Activated naive CD4-positive, alpha-beta T cell treated with anti-CD3 and anti-CD28 coated beads, Interleukin-2, amount 10 ng/mL, durations not matched to agents 7 days and 5 days (primary cell): ENCODE results near the gene BNC1.
A peak's percentile ranks its signal among the peaks of the same experiment; 100 is the strongest.
"Not testable (repeated sequence)": the region's sequence is repeated elsewhere in the genome, so short reads cannot be mapped to it uniquely, and the experiment has no call there.

ENCODE experiments used
- CTCF ChIA-PET: fragments of 350-600 bp; sonication (Branson Sonifier 250); formaldehyde crosslinking; loops from one replicate; lab custom pipeline; 2021; ENCODE audit warnings: antibody characterized with exemption; lab: Charles Lee
- DNase-seq: peaks from one replicate; pipeline ENCODE4 v3.0.0-alpha.2; 2020
- H3K27ac Mint-ChIP-seq: one replicate; pipeline ENCODE4 v1.8.0; 2021; ENCODE audit warnings: mild to moderate bottlenecking, moderate library complexity, mixed read lengths
- H3K27me3 Mint-ChIP-seq: one replicate; pipeline ENCODE4 v1.8.0; 2021; ENCODE audit warnings: mild to moderate bottlenecking, mixed read lengths
- H3K36me3 Mint-ChIP-seq: one replicate; pipeline ENCODE4 v1.8.0; 2021; ENCODE audit warnings: mixed read lengths
- H3K4me1 Mint-ChIP-seq: one replicate; pipeline ENCODE4 v1.8.0; 2021; ENCODE audit warnings: mixed read lengths
- H3K4me3 Mint-ChIP-seq: one replicate; pipeline ENCODE4 v1.8.0; 2021; ENCODE audit warnings: mild to moderate bottlenecking, moderate library complexity, mixed read lengths
- H3K9me3 Mint-ChIP-seq: one replicate; pipeline ENCODE4 v1.8.0; 2021; ENCODE audit warnings: mixed read lengths

The BNC1 gene

DNA sequence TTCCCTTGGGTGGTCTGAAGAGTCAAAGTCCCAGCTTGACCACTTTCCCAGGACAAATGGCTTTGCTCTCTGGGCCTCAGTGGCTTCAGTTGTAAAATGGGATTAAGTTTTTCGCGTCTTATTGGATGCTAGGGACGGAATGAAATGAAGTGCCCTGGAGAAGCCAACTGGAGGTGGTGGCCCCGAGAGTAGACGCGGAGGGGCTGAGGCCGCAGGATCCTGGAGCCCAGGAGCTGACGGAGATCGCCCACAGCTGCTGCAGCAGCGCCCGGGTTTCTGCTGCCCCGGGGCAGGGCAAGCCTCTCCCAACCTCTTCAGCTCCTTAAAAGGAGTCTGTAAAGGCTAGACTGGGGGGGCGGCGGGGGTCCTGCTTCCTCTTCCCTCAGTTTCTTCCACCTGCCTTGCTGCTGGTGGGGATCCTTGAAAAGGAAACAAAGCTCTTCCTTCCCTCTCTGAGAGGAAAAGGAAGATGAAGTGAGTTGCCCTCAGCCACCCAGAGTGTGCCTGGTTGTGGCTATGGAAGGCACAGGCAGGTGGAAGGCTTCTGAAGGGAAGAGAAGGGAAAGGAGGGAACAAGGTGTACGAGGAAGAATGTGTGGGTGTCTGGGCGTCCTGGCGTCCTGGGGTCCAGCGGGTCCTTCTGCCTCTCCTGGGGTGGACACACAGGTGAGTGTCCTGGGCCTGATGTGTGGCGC is 967 bp upstream of the BNC1 start:
- H3K4me3 Mint-ChIP-seq, result no peak overlapping the region
- H3K4me1 Mint-ChIP-seq, result peaks cover 3% of the 10 kb centered on the region
- H3K27me3 Mint-ChIP-seq, result peaks cover 77% of the 10 kb centered on the region
- H3K36me3 Mint-ChIP-seq, result no peaks in the 10 kb centered on the region
- H3K27ac Mint-ChIP-seq, result no peak overlapping the region
- no peak for DNase-seq
- no peaks in the 10 kb centered on the region for H3K9me3 Mint-ChIP-seq
- CTCF ChIA-PET, result no interaction called here

DNA sequence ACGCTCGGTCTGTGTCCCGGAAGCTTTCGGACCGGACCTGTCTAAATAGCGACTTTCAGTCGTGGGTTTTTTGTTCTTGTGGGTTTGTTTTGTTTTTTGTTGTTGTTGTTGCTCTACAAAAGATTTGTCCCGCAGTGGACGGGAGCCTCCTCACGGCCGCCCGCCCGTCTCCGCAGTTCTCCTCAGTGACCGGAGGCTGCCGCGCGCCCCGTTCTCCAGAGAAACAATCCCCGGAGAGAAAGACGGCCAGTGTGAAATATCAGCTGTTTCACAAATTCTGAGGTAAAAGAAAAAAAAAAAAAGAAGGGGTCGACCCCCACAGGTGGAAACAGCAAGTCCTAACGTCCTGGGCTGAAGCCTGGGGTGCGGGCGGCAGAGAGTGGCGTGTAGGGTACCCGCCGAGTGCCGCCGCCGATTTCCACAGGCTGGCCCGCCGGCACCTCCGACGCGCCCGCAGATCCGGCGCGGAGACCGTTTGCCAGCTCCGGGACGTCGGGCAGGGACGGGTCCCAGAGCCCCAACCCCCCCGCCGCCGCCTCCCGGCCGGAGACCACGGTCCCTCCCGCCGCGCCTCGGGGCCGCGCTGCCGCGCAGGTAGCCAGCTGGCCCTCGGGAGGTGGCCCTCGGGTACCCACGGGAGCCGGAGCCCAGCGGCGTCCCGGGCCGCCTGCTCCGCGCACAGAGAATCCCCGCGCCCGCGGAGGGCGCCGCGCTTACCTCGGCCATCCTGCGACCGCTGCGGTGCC is 478 bp downstream of the BNC1 start:
- DNase-seq, result no peak
- H3K4me3 Mint-ChIP-seq, result peak overlapping the region; percentile 31
- CTCF ChIA-PET, result no interaction called here

DNA sequence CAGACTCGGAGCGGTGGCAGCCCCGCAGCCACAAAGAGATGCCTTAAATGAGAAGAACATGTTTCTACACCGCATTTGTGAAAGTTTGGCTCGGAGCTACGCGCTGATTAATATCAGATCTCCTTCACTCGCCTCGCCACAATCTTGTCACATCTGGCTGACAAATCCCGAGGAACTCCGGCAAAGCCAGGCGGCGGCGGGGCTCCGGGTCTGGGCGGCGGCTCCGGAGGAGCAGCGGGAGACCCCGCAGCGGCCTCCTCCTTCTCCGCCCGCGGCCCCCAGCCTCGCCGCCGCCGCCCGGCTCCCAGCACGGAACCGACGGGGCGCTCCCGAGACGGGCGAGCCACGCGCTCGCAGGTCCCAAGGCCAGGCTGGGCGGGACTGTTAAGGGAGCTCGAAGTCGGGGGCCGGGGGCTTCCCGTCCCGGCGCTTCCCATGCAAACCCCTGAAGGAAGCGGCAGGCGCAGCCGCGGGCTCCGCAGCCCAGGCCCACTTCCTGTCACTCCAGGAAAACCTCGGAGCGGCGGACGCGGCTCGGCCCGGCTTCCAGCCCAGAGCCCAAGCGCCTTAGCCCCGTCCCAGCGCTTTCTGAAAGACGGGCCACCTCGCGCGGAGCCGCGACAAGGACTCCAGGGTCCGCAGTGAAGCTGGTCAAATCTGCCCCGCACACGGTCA is 1.2 kb downstream of the BNC1 start:
- Mint-ChIP-seq H3K27me3 (peaks cover 78% of the 10 kb centered on the region), H3K27ac (no peak overlapping the region), H3K36me3 (no peaks in the 10 kb centered on the region), H3K4me3 (no peak overlapping the region), H3K4me1 (peaks cover 3% of the 10 kb centered on the region), H3K9me3 (no peaks in the 10 kb centered on the region)
- CTCF ChIA-PET, result no interaction called here
- DNase-seq, result no peak

More for the DNA sequence above, 478 bp downstream of the BNC1 start:
- H3K27ac Mint-ChIP-seq, result no peak overlapping the region
- no peaks in the 10 kb centered on the region for H3K9me3 Mint-ChIP-seq
- peaks cover 3% of the 10 kb centered on the region for H3K4me1 Mint-ChIP-seq
- H3K36me3 Mint-ChIP-seq, result no peaks in the 10 kb centered on the region
- H3K27me3 Mint-ChIP-seq, result peaks cover 85% of the 10 kb centered on the region

DNA sequence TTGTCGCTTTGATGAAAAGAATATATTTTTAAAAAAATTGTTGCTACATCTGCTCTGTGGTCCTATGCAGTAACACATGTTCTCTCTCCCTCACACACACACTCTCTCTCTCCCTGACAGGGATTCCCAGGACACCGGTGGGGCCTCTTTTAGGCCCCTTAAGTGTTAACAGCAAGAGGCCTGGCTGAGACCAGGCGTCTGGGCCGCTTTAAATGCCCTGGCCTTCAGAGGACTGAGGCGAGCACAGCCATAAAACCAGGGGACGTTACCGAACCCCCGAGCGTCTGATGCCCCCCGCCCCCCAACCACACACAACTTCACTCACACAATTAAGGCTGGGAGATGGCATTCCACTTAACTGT is 1.7 kb downstream of the BNC1 start:
- CTCF ChIA-PET, result no interaction called here
- Mint-ChIP-seq H3K4me3 (no peak overlapping the region), H3K4me1 (peaks cover 3% of the 10 kb centered on the region), H3K27ac (no peak overlapping the region), H3K36me3 (no peaks in the 10 kb centered on the region), H3K9me3 (no peaks in the 10 kb centered on the region), H3K27me3 (peaks cover 79% of the 10 kb centered on the region)
- DNase-seq, result no peak

DNA sequence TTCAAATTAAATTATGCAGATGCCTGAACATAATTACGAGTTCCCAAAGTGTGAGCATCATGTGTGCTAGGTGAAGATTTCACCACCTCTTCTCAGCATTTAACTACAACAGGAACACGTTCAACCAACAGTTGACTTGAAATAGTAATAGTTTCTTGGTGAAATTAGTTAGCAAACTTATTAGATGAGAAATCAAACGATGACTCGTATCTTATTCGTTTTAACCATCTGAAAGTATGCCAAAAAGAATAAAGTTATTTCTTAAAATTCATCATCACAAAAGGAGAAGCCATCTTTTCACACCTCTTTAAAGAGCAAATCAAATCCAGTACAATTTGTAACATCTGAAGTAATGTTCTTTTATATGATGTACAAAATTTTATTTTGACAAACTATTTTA is 2.3 kb downstream of the BNC1 start:
- no peaks in the 10 kb centered on the region for H3K9me3 Mint-ChIP-seq
- no peak overlapping the region for H3K4me3 Mint-ChIP-seq
- CTCF ChIA-PET, result no interaction called here
- peaks cover 3% of the 10 kb centered on the region for H3K4me1 Mint-ChIP-seq
- no peaks in the 10 kb centered on the region for H3K36me3 Mint-ChIP-seq
- no peak overlapping the region for H3K27ac Mint-ChIP-seq
- H3K27me3 Mint-ChIP-seq, result peaks cover 77% of the 10 kb centered on the region
- no peak for DNase-seq

DNA sequence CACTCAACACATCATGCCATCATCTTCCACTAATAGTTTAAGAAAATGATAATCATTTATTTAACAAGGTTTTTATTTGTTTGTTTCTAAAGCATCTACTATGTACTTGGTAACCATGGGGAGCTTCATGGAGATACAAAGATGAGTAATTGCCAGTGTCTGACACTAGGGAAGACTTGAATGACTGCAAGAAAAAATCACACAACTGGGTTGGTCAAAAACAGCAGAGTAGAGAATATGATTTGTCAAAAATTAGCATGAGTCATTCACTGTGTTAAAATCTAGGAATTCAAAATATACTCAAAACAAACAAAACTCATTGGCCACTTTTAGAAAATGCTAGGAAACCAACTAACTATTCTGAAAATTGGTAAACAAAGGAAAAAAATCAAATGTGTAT is 6.3 kb downstream of the BNC1 start:
- Mint-ChIP-seq H3K4me3 (no peak overlapping the region), H3K36me3 (no peaks in the 10 kb centered on the region), H3K27ac (no peak overlapping the region), H3K9me3 (no peaks in the 10 kb centered on the region), H3K4me1 (no peaks in the 10 kb centered on the region), H3K27me3 (peaks cover 44% of the 10 kb centered on the region)
- CTCF ChIA-PET, result interaction anchor here (1.6 kb wide), 1 partner anchor 30 kb away, joined by 6 read pairs; no protein-coding TSS in a partner anchor
- DNase-seq, result no peak

DNA sequence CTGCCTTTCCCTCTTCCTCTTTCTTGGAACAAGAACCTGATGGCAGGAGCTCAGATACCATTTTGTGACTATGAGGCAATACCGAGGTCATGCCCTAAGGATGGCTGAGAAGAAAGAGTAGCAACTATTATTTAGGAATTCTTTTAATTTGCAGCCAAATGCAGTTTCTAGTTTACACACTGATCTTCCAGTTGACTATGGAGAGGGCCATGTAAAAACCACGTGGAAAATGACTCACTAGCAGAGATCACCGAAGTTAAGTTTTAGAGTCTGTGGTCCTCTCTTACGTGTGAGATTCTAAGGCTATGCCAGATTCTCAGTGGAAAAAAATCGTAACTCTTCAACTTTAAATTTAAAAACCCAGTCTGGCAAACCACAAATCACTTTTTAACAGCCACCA is 7.8 kb downstream of the BNC1 start:
- CTCF ChIA-PET, result no interaction called here
- no peak for DNase-seq
- H3K27me3 Mint-ChIP-seq, result peaks cover 32% of the 10 kb centered on the region
- no peaks in the 10 kb centered on the region for H3K36me3 Mint-ChIP-seq
- H3K4me3 Mint-ChIP-seq, result no peak overlapping the region
- no peaks in the 10 kb centered on the region for H3K9me3 Mint-ChIP-seq
- H3K27ac Mint-ChIP-seq, result no peak overlapping the region
- H3K4me1 Mint-ChIP-seq, result no peaks in the 10 kb centered on the region

DNA sequence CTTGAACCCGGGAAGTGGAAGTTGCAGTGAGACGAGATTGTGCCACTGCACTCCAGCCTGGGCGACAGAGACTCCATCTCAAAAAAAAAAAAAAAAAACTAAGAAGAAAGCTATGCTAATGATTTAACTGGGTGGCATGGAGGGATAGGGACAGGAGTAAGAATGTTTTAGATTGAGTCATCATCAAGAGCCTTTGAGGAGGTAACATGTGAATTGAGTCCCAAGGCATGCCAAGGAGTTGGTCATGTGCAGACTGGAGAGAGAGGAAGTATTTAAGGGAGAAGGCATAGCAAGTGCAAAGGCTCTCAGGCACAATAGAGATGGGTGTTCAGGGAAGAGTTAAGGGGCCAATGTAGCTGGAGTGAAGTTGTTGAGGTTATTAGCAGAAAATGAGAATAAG is 9.1 kb downstream of the BNC1 start:
- Mint-ChIP-seq H3K27ac (no peak overlapping the region), H3K4me3 (no peak overlapping the region), H3K4me1 (no peaks in the 10 kb centered on the region), H3K27me3 (peaks cover 21% of the 10 kb centered on the region), H3K9me3 (no peaks in the 10 kb centered on the region), H3K36me3 (no peaks in the 10 kb centered on the region)
- DNase-seq, result no peak
- CTCF ChIA-PET, result interaction anchor here (1.2 kb wide), 1 partner anchor 28 kb away, joined by 3 read pairs; no protein-coding TSS in a partner anchor

DNA sequence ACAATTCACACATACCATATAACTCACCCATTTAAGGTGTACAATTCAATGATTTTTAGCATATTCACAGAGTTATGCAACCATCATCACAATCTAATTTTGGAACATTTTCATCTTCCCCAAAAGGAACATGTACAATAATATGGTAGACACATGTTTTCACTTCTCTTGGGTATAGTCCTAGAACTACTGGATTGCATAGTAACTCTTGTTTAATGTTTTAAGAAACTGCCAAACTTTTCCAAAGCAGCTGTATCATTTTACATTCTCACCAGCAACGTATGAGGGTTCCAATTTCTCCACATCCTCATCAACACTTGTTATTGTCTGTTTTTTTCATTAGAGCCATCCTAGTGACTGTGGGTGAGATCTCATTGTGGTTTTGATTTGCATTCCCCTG is 14.3 kb downstream of the BNC1 start:
- Mint-ChIP-seq H3K4me3 (no peak overlapping the region), H3K4me1 (no peaks in the 10 kb centered on the region)
- CTCF ChIA-PET, result no interaction called here

DNA sequence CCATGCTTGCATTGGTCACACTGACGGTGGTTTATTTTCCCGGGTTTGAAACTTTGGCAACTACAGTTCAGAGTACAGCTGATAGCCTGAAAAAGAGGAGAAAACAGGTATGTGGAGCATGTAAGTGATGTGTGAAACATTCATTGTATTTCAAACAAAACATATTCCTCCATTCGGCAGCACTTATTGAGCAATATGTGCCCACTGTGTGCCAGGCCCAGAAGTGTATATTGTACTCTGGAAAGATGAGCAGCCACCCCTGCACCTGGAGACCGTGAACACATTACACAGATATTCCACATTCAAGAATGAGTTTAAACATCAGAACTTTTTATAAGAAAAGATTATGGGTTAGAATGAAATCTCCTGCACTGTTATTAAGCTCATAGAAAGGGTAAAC is 16.3 kb downstream of the BNC1 start:
- CTCF ChIA-PET, result interaction anchor here (1.0 kb wide), 1 partner anchor 19 kb away, joined by 3 read pairs; no protein-coding TSS in a partner anchor
- H3K36me3 Mint-ChIP-seq, result no peaks in the 10 kb centered on the region
- H3K9me3 Mint-ChIP-seq, result no peaks in the 10 kb centered on the region
- no peaks in the 10 kb centered on the region for H3K4me1 Mint-ChIP-seq
- no peak overlapping the region for H3K27ac Mint-ChIP-seq
- no peak for DNase-seq
- peaks cover 26% of the 10 kb centered on the region for H3K27me3 Mint-ChIP-seq
- H3K4me3 Mint-ChIP-seq, result no peak overlapping the region

More for the DNA sequence above, 14.3 kb downstream of the BNC1 start:
- Mint-ChIP-seq H3K27me3 (peaks cover 12% of the 10 kb centered on the region), H3K9me3 (no peaks in the 10 kb centered on the region), H3K27ac (no peak overlapping the region), H3K36me3 (no peaks in the 10 kb centered on the region)
- DNase-seq, result no peak

DNA sequence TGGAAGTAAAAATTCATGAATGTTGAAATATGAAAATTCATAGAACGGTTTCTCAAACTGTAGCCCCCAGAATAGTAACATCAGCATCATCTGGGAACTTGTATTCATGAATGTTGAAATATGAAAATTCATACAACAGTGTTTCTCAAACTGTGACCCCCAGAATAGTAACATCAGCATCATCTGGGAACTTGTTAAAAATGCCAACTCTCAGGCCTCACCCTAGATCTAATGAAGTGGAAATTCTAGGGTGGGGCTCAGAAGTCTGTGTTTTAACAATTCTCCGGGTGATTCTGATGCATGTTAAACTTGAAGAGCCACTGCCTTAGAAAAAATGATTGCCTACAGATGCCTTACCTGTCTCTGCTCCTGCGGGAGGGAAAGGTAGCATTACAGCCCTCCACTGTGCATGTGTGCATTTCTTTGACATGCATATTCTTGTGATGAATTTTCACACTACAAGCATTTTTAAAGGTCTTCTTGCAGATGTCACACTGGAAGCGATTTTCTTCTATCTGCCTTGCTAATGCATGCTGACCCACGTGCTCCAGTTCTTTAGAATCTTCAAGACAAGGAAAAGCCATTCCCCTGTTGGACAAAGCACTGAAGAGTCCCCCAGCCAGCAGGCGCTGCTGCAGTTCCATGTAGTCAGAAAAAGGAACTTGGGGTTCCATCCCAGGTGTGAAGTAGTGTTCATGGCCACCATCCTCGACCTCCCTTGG is 21.7 kb downstream of the BNC1 start:
- H3K9me3 Mint-ChIP-seq, result no peaks in the 10 kb centered on the region
- no peak overlapping the region for H3K4me3 Mint-ChIP-seq
- no peaks in the 10 kb centered on the region for H3K4me1 Mint-ChIP-seq
- no peak for DNase-seq
- H3K27me3 Mint-ChIP-seq, result peaks cover 36% of the 10 kb centered on the region
- CTCF ChIA-PET, result interaction anchor here (1.0 kb wide), 1 partner anchor 15 kb away, joined by 4 read pairs; no protein-coding TSS in a partner anchor
- no peak overlapping the region for H3K27ac Mint-ChIP-seq
- no peaks in the 10 kb centered on the region for H3K36me3 Mint-ChIP-seq

DNA sequence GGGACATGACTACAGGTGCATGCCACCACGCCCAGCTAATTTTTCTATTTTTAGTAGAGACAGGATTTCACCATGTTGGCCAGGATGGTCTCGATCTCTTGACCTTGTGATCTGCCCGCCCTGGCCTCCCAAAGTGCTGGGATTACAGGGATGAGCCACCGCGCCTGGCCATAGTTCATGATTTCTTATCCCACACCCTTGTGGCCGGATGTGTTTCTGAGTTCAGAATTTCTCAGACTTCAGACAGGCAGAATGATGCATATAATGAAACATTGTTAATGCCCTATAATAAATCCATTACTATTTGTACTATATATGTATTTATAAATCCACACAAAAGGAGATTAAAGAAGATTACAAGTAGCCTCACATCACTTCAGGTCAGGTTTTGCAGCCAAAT is 22.3 kb downstream of the BNC1 start:
- CTCF ChIA-PET, H3K4me1 Mint-ChIP-seq, DNase-seq, H3K4me3 Mint-ChIP-seq, H3K9me3 Mint-ChIP-seq, H3K36me3 Mint-ChIP-seq, H3K27ac Mint-ChIP-seq: not testable (repeated sequence)
- peaks cover 41% of the 10 kb centered on the region for H3K27me3 Mint-ChIP-seq

DNA sequence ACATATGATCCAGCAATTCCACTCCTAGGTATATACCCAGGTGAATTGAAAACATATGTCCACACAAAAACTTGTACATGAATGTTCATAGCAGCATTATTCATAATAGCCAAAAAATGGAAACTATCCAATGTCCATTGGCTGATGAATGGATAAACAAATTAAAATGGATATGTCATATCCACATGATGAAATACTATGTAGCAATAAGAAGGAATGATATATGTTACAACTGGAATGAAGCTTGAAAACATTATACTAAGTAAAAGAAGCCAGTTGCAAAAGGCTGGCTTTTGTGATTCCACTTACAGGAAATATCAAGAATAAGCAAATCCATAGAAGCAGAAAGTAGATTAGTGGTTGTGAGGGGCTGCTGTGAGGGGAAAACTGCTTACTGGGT is 33.7 kb downstream of the BNC1 start:
- no peak for DNase-seq
- Mint-ChIP-seq H3K27me3 (peaks cover 36% of the 10 kb centered on the region), H3K4me1 (no peaks in the 10 kb centered on the region), H3K27ac (no peak overlapping the region), H3K36me3 (no peaks in the 10 kb centered on the region), H3K4me3 (no peak overlapping the region), H3K9me3 (no peaks in the 10 kb centered on the region)
- CTCF ChIA-PET, result interaction anchor here (1.4 kb wide), 1 partner anchor 130 kb away, joined by 5 read pairs; no protein-coding TSS in a partner anchor

DNA sequence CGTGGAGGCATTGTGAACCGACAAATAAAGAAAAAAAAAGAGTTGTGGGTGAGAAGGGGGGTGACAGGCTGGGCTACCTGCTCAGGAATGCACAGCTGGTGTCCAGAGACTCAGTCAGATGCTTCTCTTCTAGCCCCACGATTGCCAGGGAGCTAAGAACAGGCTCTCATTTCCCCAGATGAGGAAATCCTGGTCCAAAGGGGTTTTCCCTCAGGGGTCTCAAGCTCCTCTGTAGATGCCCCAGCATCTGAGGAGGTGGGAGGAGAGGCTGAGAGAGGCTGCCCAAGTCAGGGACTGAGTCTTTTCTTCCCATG is 35.5 kb downstream of the BNC1 start:
- H3K27ac Mint-ChIP-seq, result no peak overlapping the region
- no peak for DNase-seq
- H3K9me3 Mint-ChIP-seq, result no peaks in the 10 kb centered on the region
- no peak overlapping the region for H3K4me3 Mint-ChIP-seq
- no peaks in the 10 kb centered on the region for H3K4me1 Mint-ChIP-seq
- CTCF ChIA-PET, result interaction anchor here (0.6 to 3.3 kb wide), 20 partner anchors 8 to 323 kb away, joined by 3 to 25 read pairs (median 4); no protein-coding TSS in a partner anchor
- peaks cover 24% of the 10 kb centered on the region for H3K27me3 Mint-ChIP-seq
- H3K36me3 Mint-ChIP-seq, result no peaks in the 10 kb centered on the region
